Measurements from ENCODE around the gene BRD3OS.

- no peak for TF ChIP-seq YY1 (IDR thresholded peaks at IDR 0.05; ENCODE audit: insufficient read depth, insufficient read length)
- no peak for TF ChIP-seq ZNF274 (IDR thresholded peaks at IDR 0.05; ENCODE audit: low read depth, low read length)
Observed at GRCh38 chr9:134014946-134015345, 10.3 kb upstream of the BRD3OS start.

All from NT2/D1 (cell line).